Epithelial cell of esophagus (primary cell): ENCODE results near the gene SGTA.
"Not testable (repeated sequence)": the region's sequence is repeated elsewhere in the genome, so short reads cannot be mapped to it uniquely, and the experiment has no call there.

Source experiments
- DNase-seq: peaks from one replicate; pipeline ENCODE4 v3.0.0; 2010; ENCODE audit warnings: low read depth
- H3K4me3 ChIP-seq: 2 replicates; pipeline ENCODE4 v1.5.1; 2011; ENCODE audit warnings: mild to moderate bottlenecking, low read length, control low read depth
- CTCF ChIP-seq: IDR thresholded peaks from 2 replicates; pipeline ENCODE4 v1.5.1; 2011; ENCODE audit warnings: low read depth, mild to moderate bottlenecking, low read length, control low read depth, inconsistent platforms; ENCODE audit not compliant: insufficient read depth; ENCODE audit errors: missing control alignments

SGTA gene

GRCh38 chr19:2819540-2820111 lies 36.6 kb upstream of the SGTA start, which contains the start of gene ZNF554:
Gene ZNF554, plus strand, starts transcription at chr19:2819868. Its CDS starts 204 bp downstream, at chr19:2820072.
- peak; percentile 96 for DNase-seq
- H3K4me3 ChIP-seq = peak within 1 kb of the TSS; percentile 82
- TF ChIP-seq CTCF = peak; percentile 85

- not testable (repeated sequence) for H3K4me3 ChIP-seq
- DNase-seq = peak; percentile 69
Observed at GRCh38 chr19:2817237-2817829, 34.3 kb upstream of the SGTA start.

GRCh38 chr19:2816641-2817040 lies 33.6 kb upstream of the SGTA start:
- no peak for TF ChIP-seq CTCF
- no peak overlapping the region for H3K4me3 ChIP-seq
- no peak for DNase-seq

- DNase-seq = no peak
- H3K4me3 ChIP-seq = no peak overlapping the region
- no peak for TF ChIP-seq CTCF
Observed at GRCh38 chr19:2815923-2816322, 32.9 kb upstream of the SGTA start.

- no peak for DNase-seq
- no peak overlapping the region for H3K4me3 ChIP-seq
- TF ChIP-seq CTCF = no peak
Observed at GRCh38 chr19:2815191-2815614, 32.1 kb upstream of the SGTA start.

GRCh38 chr19:2814426-2814825 lies 31.4 kb upstream of the SGTA start:
- no peak for TF ChIP-seq CTCF

GRCh38 chr19:2813235-2814160 lies 30.4 kb upstream of the SGTA start:
- TF ChIP-seq CTCF = no peak
- H3K4me3 ChIP-seq = no peak overlapping the region
- DNase-seq = peak; percentile 43

More at GRCh38 chr19:2814426-2814825, 31.4 kb upstream of the SGTA start:
- H3K4me3 ChIP-seq = no peak overlapping the region
- no peak for DNase-seq
